H9 (cell line): ENCODE data around the gene NCAPH2. TPM values are rescaled to one million over a fixed set of nuclear protein-coding genes. Genes with fewer than 3 reads are reported as not detected.
"Not testable (repeated sequence)": the region's sequence is repeated elsewhere in the genome, so short reads cannot be mapped to it uniquely, and the experiment has no call there.

ENCODE experiments used
- DNase-seq: peaks from one replicate; pipeline ENCODE4 v3.0.0-alpha.2; 2017
- H2AFZ ChIP-seq: one replicate; pipeline ENCODE4 v1.6.1; 2013; ENCODE audit warnings: mild to moderate bottlenecking, low read length, control low read depth, moderate library complexity
- H2AK5ac ChIP-seq: 2 replicates; pipeline ENCODE4 v1.6.1; 2013; ENCODE audit warnings: low read length, control low read depth, mixed read lengths; ENCODE audit not compliant: insufficient read length
- H2BK120ac ChIP-seq: one replicate; pipeline ENCODE4 v1.6.1; 2013; ENCODE audit warnings: low read depth, mild to moderate bottlenecking, low read length, control low read depth, inconsistent platforms; ENCODE audit not compliant: poor library complexity, severe bottlenecking
- H2BK12ac ChIP-seq: 2 replicates; pipeline ENCODE4 v1.6.1; 2013; ENCODE audit warnings: low read length, control low read depth, mixed read lengths, low read depth; ENCODE audit not compliant: insufficient read length
- H2BK15ac ChIP-seq: 2 replicates; pipeline ENCODE4 v1.6.1; 2013; ENCODE audit warnings: low read depth, low read length, control low read depth
- H2BK20ac ChIP-seq: one replicate; pipeline ENCODE4 v1.6.1; 2013; ENCODE audit warnings: low read depth, mild to moderate bottlenecking, low read length, control low read depth, inconsistent platforms; ENCODE audit not compliant: poor library complexity, severe bottlenecking
- H2BK5ac ChIP-seq: 2 replicates; pipeline ENCODE4 v1.6.1; 2013; ENCODE audit warnings: low read length, control low read depth, mixed read lengths; ENCODE audit not compliant: insufficient read length
- H3K14ac ChIP-seq: 2 replicates; pipeline ENCODE4 v1.6.1; 2013; ENCODE audit warnings: low read length, control low read depth; ENCODE audit not compliant: insufficient read depth
- H3K18ac ChIP-seq: 2 replicates; pipeline ENCODE4 v1.6.1; 2013; ENCODE audit warnings: low read depth, mild to moderate bottlenecking, mixed read lengths, low read length, control low read depth; ENCODE audit not compliant: insufficient read length
- H3K23ac ChIP-seq: 2 replicates; pipeline ENCODE4 v1.6.1; 2013; ENCODE audit warnings: low read length, control low read depth, mixed read lengths, low read depth; ENCODE audit not compliant: insufficient read length
- H3K23me2 ChIP-seq: 2 replicates; pipeline ENCODE4 v1.6.1; 2013; ENCODE audit warnings: low read depth, mild to moderate bottlenecking, mixed read lengths, low read length, control low read depth; ENCODE audit not compliant: insufficient read length, poor library complexity, severe bottlenecking
- H3K27ac ChIP-seq: 2 replicates; pipeline ENCODE4 v1.5.1; 2013; ENCODE audit warnings: low read length, control low read depth, mixed read lengths, low read depth; ENCODE audit not compliant: insufficient read length
- H3K27me3 ChIP-seq: 2 replicates; pipeline ENCODE4 v1.6.1; 2013; ENCODE audit warnings: low read length, control low read depth, inconsistent platforms; ENCODE audit not compliant: insufficient read depth
- H3K4ac ChIP-seq: 2 replicates; pipeline ENCODE4 v1.6.1; 2013; ENCODE audit warnings: low read depth, mild to moderate bottlenecking, control low read depth, inconsistent platforms, low read length, moderate library complexity
- H3K4me1 ChIP-seq: 2 replicates; pipeline ENCODE4 v1.6.1; 2013; ENCODE audit warnings: low read length, control low read depth, inconsistent platforms; ENCODE audit not compliant: insufficient read depth
- H3K4me2 ChIP-seq: 2 replicates; pipeline ENCODE4 v1.6.1; 2013; ENCODE audit warnings: low read length, control low read depth, mixed read lengths; ENCODE audit not compliant: insufficient read length, insufficient read depth
- H3K56ac ChIP-seq: 2 replicates; pipeline ENCODE4 v1.6.1; 2013; ENCODE audit warnings: low read depth, mild to moderate bottlenecking, mixed read lengths, low read length, control low read depth; ENCODE audit not compliant: insufficient read length
- H3K79me1 ChIP-seq: 2 replicates; pipeline ENCODE4 v1.6.1; 2013; ENCODE audit warnings: low read depth, mild to moderate bottlenecking, moderate library complexity, low read length, control low read depth, inconsistent platforms; ENCODE audit not compliant: insufficient read depth, poor library complexity, severe bottlenecking
- H3K79me2 ChIP-seq: 2 replicates; pipeline ENCODE4 v1.6.1; 2013; ENCODE audit warnings: low read length, control low read depth, inconsistent platforms; ENCODE audit not compliant: insufficient read depth
- H3K9ac ChIP-seq: 2 replicates; pipeline ENCODE4 v1.6.1; 2013; ENCODE audit warnings: low read length, control low read depth, mixed read lengths; ENCODE audit not compliant: insufficient read length; ENCODE audit errors: extremely low read depth
- H3K9me3 ChIP-seq: one replicate; pipeline ENCODE4 v1.6.1; 2013; ENCODE audit warnings: low read depth, low read length, inconsistent platforms; ENCODE audit not compliant: control insufficient read depth
- H3T11ph ChIP-seq: one replicate; pipeline ENCODE4 v1.6.1; 2013; ENCODE audit warnings: mild to moderate bottlenecking, low read length, control low read depth, inconsistent platforms
- H4K20me1 ChIP-seq: one replicate; pipeline ENCODE4 v1.6.1; 2013; ENCODE audit not compliant: control insufficient read depth, insufficient read length, insufficient read depth
- H4K5ac ChIP-seq: 2 replicates; pipeline ENCODE4 v1.6.1; 2013; ENCODE audit warnings: low read depth, mild to moderate bottlenecking, mixed read lengths, low read length, control low read depth; ENCODE audit not compliant: insufficient read length
- H4K8ac ChIP-seq: replicated peaks from 2 replicates; pipeline ENCODE4 v1.6.1; 2013; ENCODE audit warnings: low read length, control low read depth, mixed read lengths, low read depth; ENCODE audit not compliant: insufficient read length
- H4K91ac ChIP-seq: 2 replicates; pipeline ENCODE4 v1.6.1; 2013; ENCODE audit warnings: low read depth, mild to moderate bottlenecking, moderate library complexity, mixed read lengths, low read length, control low read depth; ENCODE audit not compliant: insufficient read length
- H3K27ac Mint-ChIP-seq, 3 experiments: 2 replicates in 2 of 3; 3 replicates in 1 of 3; pipeline ENCODE4 v1.8.0; 2020 to 2021; ENCODE audit warnings: mixed read lengths in 3 of 3, mild to moderate bottlenecking in 1 of 3, moderate library complexity in 1 of 3
- H3K27me3 Mint-ChIP-seq: 2 replicates; pipeline ENCODE4 v1.8.0; 2021; ENCODE audit warnings: low read depth, mild to moderate bottlenecking, moderate library complexity, mixed read lengths
- H3K36me3 Mint-ChIP-seq, 3 experiments: 2 replicates in 2 of 3; 3 replicates in 1 of 3; pipeline ENCODE4 v1.8.0; 2020 to 2021; ENCODE audit warnings: low read depth in 3 of 3, mixed read lengths in 3 of 3; ENCODE audit not compliant: insufficient read depth in 1 of 3
- H3K4me1 Mint-ChIP-seq, 2 experiments: 2 replicates each; pipeline ENCODE4 v1.8.0; 2020; ENCODE audit warnings: mixed read lengths in 2 of 2
- H3K4me3 Mint-ChIP-seq, 2 experiments: 2 replicates in 1 of 2; 3 replicates in 1 of 2; pipeline ENCODE4 v1.8.0; 2020 to 2021; ENCODE audit warnings: mild to moderate bottlenecking in 2 of 2, mixed read lengths in 2 of 2, moderate library complexity in 1 of 2
- H3K9me3 Mint-ChIP-seq, 2 experiments: 2 replicates in 1 of 2; 3 replicates in 1 of 2; pipeline ENCODE4 v1.8.0; 2020; ENCODE audit warnings: mild to moderate bottlenecking in 2 of 2, mixed read lengths in 2 of 2, moderate library complexity in 1 of 2
- CTCF ChIP-seq: fragments of 200-600 bp; sonication (generic); conservative IDR thresholded peaks from 3 replicates; pipeline ENCODE4 v1.8.0; 2021; ENCODE audit warnings: antibody characterized with exemption, mild to moderate bottlenecking
- WGBS: extraction: QIAGEN DNeasy Blood & Tissue Kit; methylation state at CpG from one replicate; pipeline ENCODE4 v1.1.7; 2013; ENCODE audit warnings: missing lambda C conversion rate, low lambda C conversion rate, mixed read lengths; ENCODE audit not compliant: insufficient read length; ENCODE audit errors: extremely low coverage; 5-methylcytosine and 5-hydroxymethylcytosine counted together
- total RNA-seq: library from RNA; stranded (reverse); gene quantifications from 2 replicates; pipeline ENCODE4 v1.2.1, GENCODE V29; 2021

NCAPH2 gene
- total RNA-seq, 1 experiment from 2014 or later = 76.2 TPM

GRCh38 chr22:50540381-50540780, 32.4 kb downstream of the NCAPH2 start:
- no peak for TF ChIP-seq CTCF
- Histone ChIP-seq H3K27me3 (no peaks in the 10 kb centered on the region; the same call in 1 of the 2 replicates), H3K9me3 (no peaks in the 10 kb centered on the region), H4K5ac (no peak overlapping the region), H3K14ac (no peak overlapping the region), H2BK12ac (no peak overlapping the region), H2BK15ac (no peak overlapping the region), H3K79me2 (no peaks in the 10 kb centered on the region), H3K23ac (no peak overlapping the region), H3K4me2 (no peak overlapping the region), H2BK20ac (no peak overlapping the region), H3K23me2 (peaks cover 2% of the 10 kb centered on the region), H3K18ac (no peak overlapping the region), H3K56ac (no peak overlapping the region), H3K4ac (no peak overlapping the region), H3K27ac (no peak overlapping the region), H3K4me1 (no peaks in the 10 kb centered on the region), H3K9ac (no peak overlapping the region), H4K91ac (no peak overlapping the region), H3K79me1 (no peaks in the 10 kb centered on the region), H2BK5ac (no peak overlapping the region), H4K8ac (no peak overlapping the region), H2AFZ (no peak overlapping the region), H2BK120ac (no peak overlapping the region), H4K20me1 (no peaks in the 10 kb centered on the region), H2AK5ac (no peak overlapping the region), H3T11ph (no peak overlapping the region)
- H3K9me3 Mint-ChIP-seq = no peaks in the 10 kb centered on the region; a peak in 1 of 5 replicates
- H3K27me3 Mint-ChIP-seq = peaks cover 64% of the 10 kb centered on the region
- no peak overlapping the region for H3K4me3 Mint-ChIP-seq
- no peaks in the 10 kb centered on the region for H3K4me1 Mint-ChIP-seq
- H3K27ac Mint-ChIP-seq = no peak overlapping the region
- no peak for DNase-seq
- no CpG with 5 or more reads among the region's 10 CpGs for WGBS
- no peaks in the 10 kb centered on the region for H3K36me3 Mint-ChIP-seq

DNA sequence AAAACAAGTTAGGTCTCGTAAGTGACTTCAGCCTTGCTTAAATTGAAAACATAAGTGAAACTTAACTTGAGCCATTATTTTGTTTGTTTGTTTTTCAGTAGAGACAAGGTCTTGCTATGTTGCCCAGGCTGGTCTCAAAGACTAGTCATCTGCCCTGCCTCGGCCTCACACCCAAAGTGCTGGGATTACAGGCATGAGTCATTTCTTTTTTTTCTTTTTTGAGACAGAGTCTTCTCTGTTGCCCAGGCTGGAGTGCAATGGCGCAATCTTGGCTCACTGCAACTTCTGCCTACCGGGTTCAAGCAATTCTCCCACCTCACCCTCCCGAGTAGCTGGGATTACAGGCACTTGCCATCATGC, 33.6 kb downstream of the NCAPH2 start:
- not testable (repeated sequence) for H2BK5ac ChIP-seq, H3K23ac ChIP-seq, H3K56ac ChIP-seq, H2AFZ ChIP-seq, H3K4me2 ChIP-seq, H4K20me1 ChIP-seq, H3K9ac ChIP-seq, H3K4me3 Mint-ChIP-seq, H3K27ac Mint-ChIP-seq, H4K5ac ChIP-seq, H3K27me3 ChIP-seq, H3K18ac ChIP-seq, H4K91ac ChIP-seq, H3T11ph ChIP-seq, H2BK20ac ChIP-seq, H4K8ac ChIP-seq, H2AK5ac ChIP-seq, H3K9me3 Mint-ChIP-seq, H2BK12ac ChIP-seq, H2BK120ac ChIP-seq, H3K14ac ChIP-seq, H3K4me1 ChIP-seq, H2BK15ac ChIP-seq, H3K79me2 ChIP-seq, H3K23me2 ChIP-seq, H3K79me1 ChIP-seq, H3K36me3 Mint-ChIP-seq, H3K9me3 ChIP-seq, H3K4ac ChIP-seq, DNase-seq, H3K27ac ChIP-seq, H3K4me1 Mint-ChIP-seq
- H3K27me3 Mint-ChIP-seq = peaks cover 69% of the 10 kb centered on the region
- no CpG with 5 or more reads among the region's 5 CpGs for WGBS
